Measurements from ENCODE around the gene SEMA6C.

SEMA6C gene

DNA sequence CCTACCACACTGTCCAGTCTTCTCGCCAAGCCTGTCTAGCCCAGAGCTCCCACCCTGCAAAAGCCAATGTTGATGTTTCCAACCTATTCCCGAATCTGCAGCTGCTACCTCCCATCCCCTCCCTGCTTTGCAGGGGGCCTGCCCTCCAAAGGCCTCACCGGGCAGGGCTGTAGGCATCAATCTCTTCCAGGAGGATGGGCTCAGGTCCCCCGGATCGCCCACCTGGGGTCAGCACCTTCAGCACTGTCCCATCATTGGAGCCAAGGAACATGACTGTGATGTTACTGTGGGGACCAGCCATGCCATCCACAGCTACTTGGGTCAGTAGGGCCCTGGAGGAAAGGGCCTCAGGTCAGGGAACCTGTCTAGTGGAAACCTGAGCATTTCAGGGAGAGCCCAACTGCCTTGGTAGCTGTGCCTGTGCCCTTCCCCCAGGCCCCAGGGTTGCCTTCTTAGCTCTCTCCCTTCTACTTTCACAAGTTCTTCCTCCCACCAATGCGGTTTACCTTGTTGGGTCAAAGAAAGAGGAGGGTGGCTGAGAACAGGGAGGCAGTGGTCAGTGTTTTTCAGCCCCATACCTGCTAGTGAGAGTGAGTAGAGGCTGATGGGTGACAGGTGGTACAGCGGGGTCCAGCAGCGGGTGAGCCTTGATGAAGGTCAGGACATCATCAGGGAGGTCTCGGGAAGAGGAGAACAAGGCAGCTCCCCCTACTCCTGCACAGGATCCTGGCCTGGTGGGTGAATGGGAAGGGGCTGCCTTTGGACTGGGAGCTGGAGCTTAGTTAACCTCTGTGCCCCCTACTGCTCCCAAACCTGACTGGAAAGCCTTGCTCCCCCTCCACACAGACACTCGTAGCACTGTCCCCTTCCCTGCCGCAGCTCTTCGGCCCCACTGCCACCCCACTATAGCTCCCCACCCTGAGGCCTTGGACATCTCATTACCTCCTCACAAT, 10.7 kb downstream of the SEMA6C start:
- no peak for TF ChIP-seq POLR2A (IDR thresholded peaks at IDR 0.05; ENCODE audit: extremely low read depth, insufficient read length)
- TF ChIP-seq MYC (IDR thresholded peaks at IDR 0.05; ENCODE audit: low read depth, low read length): no peak
- TF ChIP-seq, protein P1, sequence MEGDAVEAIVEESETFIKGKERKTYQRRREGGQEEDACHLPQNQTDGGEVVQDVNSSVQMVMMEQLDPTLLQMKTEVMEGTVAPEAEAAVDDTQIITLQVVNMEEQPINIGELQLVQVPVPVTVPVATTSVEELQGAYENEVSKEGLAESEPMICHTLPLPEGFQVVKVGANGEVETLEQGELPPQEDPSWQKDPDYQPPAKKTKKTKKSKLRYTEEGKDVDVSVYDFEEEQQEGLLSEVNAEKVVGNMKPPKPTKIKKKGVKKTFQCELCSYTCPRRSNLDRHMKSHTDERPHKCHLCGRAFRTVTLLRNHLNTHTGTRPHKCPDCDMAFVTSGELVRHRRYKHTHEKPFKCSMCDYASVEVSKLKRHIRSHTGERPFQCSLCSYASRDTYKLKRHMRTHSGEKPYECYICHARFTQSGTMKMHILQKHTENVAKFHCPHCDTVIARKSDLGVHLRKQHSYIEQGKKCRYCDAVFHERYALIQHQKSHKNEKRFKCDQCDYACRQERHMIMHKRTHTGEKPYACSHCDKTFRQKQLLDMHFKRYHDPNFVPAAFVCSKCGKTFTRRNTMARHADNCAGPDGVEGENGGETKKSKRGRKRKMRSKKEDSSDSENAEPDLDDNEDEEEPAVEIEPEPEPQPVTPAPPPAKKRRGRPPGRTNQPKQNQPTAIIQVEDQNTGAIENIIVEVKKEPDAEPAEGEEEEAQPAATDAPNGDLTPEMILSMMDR (IDR thresholded peaks at IDR 0.05; ENCODE audit: low read depth, low read length): no peak
- TF ChIP-seq, protein P2, sequence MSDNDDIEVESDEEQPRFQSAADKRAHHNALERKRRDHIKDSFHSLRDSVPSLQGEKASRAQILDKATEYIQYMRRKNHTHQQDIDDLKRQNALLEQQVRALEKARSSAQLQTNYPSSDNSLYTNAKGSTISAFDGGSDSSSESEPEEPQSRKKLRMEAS (IDR thresholded peaks at IDR 0.05; ENCODE audit: low read depth, low read length): no peak
- no peak for DNase-seq (ENCODE audit: low read depth)
- H3K4me3 ChIP-seq (ENCODE audit: low read depth, low read length): no peak overlapping the region

DNA sequence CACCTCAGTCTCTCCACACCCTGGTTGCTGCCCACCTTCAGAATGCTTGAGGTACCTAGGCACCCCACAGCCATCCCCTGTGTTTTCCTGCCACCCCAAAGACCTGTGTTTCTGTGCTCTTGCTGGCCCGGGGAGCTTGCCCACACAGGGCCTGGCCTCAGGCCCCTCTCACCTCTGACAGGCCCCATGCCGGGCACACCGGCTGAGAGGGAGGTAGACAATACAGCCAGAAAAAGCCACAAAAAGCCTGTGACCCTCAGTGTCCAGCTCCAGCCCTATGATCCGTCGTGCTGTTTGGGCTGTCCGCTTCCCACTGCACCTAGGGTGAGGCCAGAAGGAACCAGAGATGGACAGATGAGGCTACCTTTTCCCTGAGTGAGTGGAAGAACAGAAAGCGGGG, 11.4 kb downstream of the SEMA6C start:
- TF ChIP-seq POLR2A (IDR thresholded peaks at IDR 0.05; ENCODE audit: extremely low read depth, insufficient read length) (no peak), MYC (IDR thresholded peaks at IDR 0.05; ENCODE audit: low read depth, low read length) (no peak)
- TF ChIP-seq, protein P2 (IDR thresholded peaks at IDR 0.05; ENCODE audit: low read depth, low read length): no peak
- TF ChIP-seq, protein P1 (IDR thresholded peaks at IDR 0.05; ENCODE audit: low read depth, low read length): no peak
- H3K4me3 ChIP-seq (ENCODE audit: low read depth, low read length): no peak overlapping the region
- DNase-seq (ENCODE audit: low read depth): no peak

DNA sequence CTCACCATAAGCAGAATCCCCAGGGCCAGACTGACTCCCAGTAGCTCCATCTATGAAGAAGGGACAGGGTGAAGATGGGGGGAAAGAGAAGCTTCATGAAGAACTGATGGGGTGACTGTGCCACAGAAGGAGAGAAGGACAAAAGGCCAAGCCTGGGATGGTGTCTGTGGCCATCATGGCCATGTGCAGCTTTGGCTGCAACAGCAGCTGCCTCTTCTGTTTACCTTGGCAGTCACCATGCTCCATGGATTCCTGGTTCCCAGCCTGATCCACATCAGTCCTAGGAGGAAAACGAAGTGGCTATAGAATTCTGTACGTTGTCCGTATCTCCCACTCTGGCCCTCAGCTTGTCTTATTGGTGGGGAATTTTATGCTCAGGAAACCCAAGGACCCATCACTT, 12.0 kb downstream of the SEMA6C start:
- no peak for DNase-seq (ENCODE audit: low read depth)

DNA sequence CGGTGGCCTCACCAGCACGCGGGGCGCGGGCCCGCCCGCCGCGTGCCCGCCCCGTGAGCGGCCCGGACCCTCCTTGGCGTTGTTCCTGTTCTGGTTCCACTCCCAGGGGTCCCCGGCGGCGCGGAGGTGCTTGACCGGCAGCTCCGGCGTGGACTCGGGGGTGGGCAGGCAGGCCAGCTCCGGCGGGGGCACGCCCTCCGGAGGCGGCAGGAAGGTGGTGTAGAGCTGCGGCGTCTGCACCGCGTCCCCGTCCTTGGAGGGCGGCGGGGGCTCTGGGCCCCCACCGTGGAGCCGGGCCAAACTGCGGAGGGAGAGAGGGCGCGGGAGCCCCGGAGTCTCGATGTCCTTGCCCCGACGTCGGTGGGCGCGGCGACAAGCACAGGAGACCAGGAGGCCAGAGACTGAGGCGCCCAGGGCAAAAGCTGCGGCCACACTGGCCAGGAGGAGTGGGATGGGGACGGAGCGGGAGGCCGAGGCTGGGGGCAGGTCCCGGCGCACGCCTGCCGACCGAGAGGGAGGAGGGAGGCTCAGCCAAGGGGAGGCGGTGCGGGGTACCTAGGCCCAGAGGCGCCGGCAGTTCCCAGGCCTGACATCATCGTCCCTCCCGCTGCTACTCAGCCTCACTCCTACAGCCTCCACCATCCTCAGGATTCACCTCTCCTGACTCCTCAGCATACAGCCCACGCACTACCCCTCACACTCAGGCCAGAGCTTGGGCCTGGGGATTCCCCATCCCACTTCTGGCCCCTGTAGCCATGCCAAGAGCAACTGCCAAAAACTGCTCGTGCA, 13.2 kb downstream of the SEMA6C start:
- H3K4me3 ChIP-seq (ENCODE audit: low read depth, low read length): no peak overlapping the region

More for the DNA sequence above, 12.0 kb downstream of the SEMA6C start:
- TF ChIP-seq MYC (IDR thresholded peaks at IDR 0.05; ENCODE audit: low read depth, low read length): no peak
- TF ChIP-seq POLR2A (IDR thresholded peaks at IDR 0.05; ENCODE audit: extremely low read depth, insufficient read length): no peak
- TF ChIP-seq, protein P2 (IDR thresholded peaks at IDR 0.05; ENCODE audit: low read depth, low read length): no peak
- TF ChIP-seq, protein P1 (IDR thresholded peaks at IDR 0.05; ENCODE audit: low read depth, low read length): no peak
- no peak overlapping the region for H3K4me3 ChIP-seq (ENCODE audit: low read depth, low read length)

More for the DNA sequence above, 13.2 kb downstream of the SEMA6C start:
- TF ChIP-seq, protein P1 (IDR thresholded peaks at IDR 0.05; ENCODE audit: low read depth, low read length): no peak
- TF ChIP-seq, protein P2 (IDR thresholded peaks at IDR 0.05; ENCODE audit: low read depth, low read length): no peak
- TF ChIP-seq MYC (IDR thresholded peaks at IDR 0.05; ENCODE audit: low read depth, low read length): no peak
- TF ChIP-seq POLR2A (IDR thresholded peaks at IDR 0.05; ENCODE audit: extremely low read depth, insufficient read length): no peak
- DNase-seq (ENCODE audit: low read depth): no peak
